GM18907 (cell line): ENCODE data around the gene EHD2.

Experiments used
- ATAC-seq: cut with Tn5 transposase; IDR thresholded peaks from one replicate; pipeline ENCODE4 v1.9.1; 2021; ENCODE audit warnings: mild to moderate bottlenecking, moderate library complexity; ENCODE audit not compliant: unreplicated experiment

EHD2 gene

DNA sequence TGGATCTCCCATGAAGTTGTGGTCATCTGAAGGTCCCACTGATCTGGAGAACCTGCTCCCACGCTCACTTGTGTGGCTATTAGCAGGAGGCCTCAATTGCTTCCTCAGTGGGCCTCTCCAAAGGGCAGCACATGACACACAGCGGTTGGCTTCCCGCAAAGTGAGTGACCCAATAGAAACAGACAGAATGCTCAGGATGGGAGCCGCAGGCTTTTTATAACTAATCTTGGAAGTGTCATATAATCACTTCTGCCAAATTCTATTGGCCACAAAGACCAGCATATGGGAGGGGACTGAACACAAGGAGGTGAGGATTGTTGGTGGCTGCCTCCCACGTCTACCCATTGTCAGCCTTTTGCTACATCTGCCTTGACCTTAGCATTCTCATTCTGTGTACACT is 22.1 kb upstream of the EHD2 start:
- ATAC-seq, result no peak

DNA sequence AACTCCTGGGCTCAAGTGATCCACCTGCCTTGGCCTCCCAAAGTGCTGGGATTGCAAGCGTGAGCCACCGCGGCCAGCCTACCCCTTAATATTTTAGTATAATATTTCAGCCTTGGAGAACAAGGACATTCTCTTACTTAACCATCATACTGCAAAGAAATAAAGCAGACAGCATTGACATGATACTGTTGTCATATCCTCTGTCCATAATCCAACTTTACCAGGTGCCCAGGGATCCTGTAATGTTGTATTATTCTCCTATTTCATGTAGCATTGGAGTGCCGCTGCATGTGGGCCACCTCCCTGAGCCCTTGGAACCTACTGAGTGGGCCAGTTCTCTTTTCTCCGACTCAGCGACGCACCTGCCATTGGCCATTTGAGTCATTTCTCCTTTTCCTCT is 21.4 kb upstream of the EHD2 start:
- no peak for ATAC-seq

DNA sequence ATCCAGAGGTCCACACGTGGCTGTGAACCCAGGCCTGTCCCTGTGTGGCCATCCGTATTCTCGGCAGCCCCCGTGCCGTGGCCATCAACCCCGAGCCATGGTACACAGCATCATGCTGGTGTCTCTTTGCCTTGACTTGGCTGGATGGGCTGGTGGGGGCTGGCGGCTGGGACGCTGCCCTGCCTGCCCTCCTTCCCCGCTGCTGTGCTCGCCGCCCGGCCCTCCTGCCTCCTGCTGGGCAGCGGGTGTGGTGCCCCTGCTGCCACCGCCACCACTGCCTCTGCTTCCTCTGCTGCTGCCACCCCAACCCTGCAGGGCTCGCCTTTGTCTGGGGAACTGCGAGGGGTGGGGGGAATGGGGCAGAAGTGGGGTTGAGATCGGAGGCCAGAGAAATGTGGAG is 19.7 kb upstream of the EHD2 start:
- ATAC-seq, result no peak

DNA sequence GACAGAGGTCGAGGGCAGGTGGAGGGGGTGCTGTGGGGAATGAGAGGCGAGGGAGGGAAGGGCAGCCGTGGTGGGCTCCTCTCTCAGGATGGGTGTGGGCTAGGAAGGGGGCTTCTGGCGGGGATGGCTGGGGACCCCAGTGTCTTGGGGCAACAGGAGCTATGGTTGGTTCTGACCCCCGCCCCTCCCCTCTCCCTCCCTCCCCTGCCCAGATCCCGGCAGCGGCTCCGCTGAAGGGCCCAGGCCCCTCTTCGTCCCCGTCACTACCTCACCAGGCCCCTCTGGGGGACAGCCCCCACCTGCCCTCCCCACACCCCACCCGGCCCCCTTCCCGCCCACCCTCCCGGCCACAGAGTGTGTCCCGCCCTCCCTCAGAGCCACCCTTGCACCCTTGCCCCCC is 19.3 kb upstream of the EHD2 start:
- no peak for ATAC-seq

DNA sequence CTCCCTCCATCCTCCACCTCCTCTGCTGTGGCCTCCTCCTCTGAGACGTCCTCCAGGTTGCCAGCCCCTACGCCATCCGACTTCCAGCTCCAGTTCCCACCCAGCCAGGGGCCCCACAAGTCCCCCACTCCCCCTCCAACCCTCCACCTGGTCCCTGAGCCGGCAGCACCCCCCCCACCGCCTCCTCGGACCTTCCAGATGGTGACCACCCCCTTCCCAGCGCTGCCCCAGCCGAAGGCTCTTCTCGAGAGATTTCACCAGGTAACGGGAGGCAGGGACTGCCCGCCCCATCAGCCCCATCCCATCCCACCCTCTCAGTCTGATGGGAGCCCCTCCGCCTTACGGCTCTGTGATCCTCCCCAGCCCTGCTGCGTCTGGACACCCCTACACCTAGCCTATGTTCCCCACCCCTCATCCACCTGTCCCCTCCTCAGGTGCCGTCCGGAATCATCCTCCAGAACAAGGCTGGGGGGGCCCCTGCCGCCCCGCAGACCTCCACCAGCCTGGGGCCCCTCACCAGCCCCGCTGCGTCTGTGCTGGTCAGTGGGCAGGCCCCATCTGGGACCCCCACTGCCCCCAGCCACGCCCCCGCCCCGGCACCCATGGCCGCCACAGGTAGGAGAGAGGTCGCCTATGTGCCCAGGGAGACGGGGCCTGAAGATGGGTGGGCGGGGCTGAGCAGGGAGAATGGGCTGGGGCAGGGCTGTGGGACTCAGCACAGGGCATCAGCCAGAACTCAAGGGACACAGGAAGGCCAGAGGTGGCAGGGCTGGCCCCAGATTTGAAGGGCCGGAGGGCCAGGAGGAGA is 18.6 kb upstream of the EHD2 start:
- ATAC-seq, result no peak

DNA sequence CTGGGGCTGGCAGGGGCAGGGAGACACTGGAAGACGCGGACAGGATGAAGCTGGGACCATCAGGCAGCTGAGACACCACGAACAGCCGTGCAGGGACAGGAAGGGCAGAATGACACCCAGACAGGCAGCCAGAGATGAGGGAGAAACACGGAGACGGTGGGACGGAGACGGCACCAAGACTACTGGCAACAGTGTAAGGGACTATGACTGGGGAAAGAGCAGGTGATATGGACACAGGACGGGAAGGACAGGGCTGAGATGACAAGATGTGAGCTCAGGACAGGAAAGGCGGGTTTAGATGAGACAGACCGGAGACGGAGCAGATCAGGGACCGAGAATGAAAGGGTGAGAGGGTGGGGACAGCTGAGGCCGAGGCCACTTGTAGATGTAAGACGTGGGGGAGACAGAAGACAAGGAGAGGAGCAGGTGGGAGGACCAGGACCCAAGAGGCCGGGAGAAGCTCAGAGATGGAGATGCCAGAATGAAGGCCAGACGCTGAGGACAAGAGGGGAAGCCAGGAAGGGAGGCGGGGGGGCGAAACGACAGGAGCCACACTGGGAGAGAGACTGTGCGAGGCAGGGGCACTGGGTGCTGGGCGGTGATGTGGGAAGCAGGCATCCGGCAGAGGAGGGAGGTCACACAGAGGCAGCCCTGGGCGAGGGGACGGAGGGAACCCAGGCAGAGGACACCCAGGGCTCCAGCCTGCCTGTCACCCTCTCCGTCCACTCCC is 17.5 kb upstream of the EHD2 start:
- ATAC-seq, result no peak

DNA sequence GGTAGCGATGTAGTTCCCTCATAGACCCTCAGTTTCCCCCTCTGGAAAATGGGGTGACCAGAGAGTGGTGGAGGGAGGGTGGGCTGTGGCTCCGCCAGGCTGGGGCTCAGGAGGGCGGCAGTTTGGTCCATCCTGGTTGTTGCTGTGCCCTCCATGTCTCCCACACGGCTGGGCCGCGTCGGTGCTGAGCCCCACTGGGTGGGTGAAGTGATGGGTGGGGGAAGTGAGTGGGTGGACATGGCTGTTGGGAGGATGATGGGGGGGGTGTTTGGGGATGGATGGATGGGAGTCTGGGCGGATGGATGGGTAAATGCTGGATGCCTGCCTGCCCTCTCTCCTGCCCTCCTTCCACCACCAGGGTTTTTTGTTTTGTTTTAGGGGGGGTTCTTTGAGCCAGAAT is 16.6 kb upstream of the EHD2 start:
- ATAC-seq, result no peak

DNA sequence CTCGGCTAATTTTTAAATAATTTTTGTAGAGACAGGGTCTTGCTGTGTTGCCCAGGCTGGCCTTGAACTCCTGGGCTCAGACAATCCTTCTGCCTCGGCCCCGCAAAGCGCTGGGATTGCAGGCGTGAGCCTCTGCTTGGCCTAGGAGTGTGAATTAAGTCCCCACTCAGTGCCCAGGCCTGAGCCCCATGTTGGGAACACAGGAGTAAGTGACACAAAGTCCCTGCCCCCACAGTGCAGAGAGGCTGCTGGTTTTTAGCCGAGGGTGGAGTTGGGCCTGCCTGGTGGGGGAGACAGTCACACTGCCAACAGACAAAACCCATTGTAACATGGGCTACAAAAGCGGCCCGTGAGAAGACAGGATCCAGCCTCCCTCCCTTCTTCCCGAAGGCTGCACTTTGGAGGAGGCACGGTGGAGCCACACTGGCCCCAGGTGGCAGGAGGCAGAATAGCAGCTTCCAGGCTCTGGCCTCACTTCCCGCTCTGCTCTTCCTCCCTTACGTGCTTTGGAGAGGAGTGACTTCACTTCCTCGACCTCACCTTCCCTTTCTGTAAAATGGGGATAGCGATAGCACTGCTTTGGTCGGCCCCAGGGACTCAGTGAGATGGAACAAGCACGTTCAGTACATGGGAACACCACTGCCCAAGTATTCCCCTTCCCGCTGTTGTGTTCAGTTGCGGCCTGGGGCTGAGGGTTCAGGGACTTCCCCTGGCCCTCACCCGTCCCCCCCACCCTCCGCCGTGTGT is 15.2 kb upstream of the EHD2 start:
- no peak for ATAC-seq

DNA sequence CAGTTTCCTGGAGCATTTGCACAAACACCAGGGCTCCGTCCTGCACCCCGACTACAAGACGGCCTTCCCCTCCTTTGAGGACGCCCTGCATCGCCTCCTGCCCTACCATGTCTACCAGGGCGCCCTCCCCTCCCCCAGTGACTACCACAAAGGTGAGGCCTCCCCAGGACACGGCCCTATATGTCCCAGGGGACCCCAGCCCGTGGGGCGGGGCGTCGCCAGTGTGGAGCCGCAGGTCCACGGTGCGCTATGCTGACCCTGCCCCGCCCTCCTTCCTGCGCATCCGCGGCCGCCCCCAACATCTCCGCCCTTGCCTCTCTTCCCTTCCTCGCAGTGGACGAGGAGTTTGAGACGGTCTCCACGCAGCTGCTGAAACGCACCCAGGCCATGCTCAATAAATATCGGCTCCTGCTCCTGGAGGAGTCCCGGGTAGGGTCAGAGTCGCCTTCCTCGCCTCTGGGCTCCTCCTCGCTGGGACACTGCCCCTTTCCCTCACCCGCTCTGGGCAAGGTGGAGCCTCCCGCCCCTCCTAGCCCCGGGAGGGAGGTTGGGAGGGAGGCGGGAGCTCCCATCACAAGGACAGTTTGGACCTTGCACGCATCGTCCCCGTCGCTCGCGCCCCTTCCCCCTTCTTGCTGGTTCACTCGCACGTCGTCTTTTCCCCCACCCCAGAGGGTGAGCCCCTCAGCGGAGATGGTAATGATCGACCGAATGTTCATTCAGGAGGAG is 14.4 kb upstream of the EHD2 start:
- no peak for ATAC-seq

DNA sequence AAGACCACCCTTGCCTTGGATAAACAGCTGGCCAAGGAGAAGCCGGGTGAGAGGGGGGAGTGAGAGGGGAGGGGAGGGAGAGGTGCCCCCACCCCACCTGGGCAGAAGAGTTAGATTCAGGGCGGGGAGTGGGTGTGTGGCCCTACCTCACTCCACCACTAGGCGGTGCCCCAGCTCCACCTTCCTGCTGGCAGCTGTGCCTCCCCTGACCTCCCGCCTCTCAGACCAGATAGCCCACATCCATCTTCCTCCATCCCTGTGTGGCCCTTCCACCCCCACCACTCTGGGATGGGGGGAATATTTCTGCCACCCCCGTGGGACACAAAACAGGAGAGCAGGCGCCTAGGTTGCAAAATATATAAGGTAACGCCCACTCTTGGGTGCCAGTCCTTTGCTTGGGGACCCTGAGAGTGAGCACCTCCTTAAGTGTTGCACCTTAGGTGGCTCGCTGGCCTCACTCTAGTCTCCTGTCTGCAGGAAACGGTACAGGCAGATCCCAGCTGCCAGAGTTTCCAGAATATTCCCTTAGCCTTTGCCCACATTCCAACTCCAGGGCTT is 13.8 kb upstream of the EHD2 start:
- no peak for ATAC-seq

DNA sequence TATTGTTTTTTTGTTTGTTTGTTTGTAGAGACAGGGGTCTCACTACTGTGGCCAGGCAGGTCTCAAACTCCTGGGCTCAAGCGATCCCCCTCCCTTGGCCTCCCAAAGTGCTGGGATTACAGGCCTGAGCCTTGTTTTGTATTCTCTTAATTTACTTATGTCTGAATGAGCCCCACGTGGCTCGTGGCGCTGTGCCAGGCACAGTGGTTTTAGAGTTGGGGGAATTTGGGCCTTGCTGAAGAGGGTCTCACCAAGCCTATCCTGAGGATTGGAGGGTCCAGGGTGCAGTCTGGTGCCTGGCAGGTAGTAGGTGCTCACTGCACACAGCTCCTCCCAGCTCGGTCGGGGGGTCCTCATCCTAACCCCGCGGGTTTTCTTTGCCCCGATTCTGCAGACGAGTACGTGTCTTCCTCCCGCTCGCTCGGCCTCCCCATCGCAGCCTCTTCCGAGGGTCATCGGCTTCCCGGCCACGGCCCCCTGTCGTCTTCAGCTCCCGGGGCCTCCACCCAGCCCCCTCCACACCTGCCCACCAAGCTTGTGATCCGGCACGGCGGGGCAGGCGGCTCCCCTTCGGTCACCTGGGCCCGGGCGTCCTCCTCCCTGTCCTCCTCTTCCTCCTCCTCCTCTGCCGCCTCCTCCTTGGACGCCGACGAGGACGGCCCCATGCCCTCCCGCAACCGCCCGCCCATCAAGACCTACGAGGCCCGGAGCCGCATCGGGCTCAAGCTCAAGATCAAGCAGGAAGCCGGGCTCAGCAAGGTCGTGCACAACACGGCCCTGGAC is 12.1 kb upstream of the EHD2 start:
- ATAC-seq, result no peak

DNA sequence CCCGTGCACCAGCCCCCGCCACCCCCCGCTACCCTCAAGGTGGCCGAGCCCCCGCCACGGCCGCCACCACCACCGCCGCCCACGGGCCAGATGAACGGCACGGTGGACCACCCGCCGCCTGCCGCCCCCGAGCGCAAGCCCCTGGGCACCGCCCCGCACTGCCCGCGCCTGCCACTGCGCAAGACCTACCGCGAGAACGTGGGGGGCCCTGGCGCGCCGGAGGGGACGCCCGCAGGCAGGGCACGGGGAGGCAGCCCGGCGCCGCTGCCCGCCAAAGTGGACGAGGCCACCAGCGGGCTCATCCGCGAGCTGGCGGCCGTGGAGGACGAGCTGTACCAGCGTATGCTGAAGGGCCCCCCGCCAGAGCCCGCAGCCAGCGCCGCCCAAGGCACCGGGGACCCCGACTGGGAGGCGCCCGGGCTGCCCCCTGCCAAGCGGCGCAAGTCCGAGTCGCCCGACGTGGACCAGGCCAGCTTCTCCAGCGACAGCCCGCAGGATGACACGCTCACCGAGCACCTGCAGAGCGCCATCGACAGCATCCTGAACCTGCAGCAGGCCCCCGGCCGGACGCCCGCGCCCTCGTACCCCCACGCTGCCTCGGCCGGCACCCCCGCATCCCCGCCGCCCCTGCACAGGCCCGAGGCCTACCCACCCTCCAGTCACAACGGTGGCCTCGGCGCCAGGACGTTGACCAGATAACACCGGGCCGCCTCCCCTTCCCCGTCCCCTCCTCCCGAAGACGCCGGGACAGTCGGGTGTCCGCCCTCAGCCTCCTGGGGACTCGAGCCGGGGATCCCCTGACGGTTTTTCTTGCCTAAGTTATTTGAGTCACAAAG is 11.3 kb upstream of the EHD2 start:
- ATAC-seq, result no peak

DNA sequence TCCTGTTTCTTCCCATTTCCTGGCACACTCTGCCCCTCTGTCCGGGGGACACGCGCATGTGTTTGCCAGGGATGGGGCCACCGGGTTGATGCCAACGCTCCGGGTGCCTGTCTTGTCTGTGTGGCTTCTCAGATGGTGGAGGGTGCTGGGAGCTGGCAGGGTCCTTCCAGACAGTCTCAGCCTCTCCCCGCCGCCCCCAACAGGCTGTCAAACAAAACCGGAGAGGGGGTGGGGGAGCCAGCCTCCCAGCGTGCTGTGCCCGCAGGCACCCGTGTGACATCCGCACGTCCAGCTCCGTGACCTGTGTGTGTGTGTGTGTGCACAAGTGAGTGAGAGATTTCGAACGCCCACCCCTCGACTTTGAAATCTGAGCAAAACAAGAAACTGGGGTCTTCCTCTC is 10.6 kb upstream of the EHD2 start:
- ATAC-seq, result no peak

DNA sequence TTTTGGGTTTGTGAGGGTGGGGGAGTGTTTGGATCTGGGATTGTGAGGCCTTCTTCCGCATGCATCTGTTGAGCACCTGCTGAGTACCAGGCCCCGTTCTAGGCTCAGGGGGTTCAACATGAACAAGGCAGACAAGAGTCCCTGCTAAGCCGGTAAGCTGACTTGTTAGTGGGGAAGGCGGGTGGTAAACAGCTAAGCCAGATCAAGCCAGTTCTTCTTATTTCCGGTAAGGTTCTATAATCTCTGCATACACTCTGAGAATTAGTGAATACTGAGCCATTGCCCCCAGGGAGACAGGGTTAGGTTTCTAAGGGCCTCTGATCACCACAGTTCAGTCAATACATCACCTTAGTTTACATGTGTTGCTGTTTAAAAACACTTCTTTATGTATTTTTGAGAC is 9.9 kb upstream of the EHD2 start:
- no peak for ATAC-seq

DNA sequence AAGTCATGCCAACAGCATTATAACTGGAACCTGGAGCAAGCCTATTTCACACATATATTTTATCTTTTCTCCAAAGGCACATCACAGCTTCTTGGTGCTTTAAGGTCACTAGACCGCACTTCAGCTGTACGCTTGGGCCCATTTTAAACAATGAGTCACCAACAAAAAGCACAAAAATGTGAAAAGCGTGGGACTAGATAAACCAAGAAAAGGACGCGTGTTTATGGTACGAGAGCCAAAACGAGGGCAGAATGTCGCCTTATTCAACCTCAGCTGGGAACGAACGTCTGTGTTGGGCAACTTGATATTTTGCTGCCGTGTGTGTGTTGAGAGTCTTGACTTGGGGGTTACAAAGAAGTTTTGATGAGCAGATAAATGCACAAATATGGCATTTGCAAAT is 9.2 kb upstream of the EHD2 start:
- ATAC-seq, result no peak

DNA sequence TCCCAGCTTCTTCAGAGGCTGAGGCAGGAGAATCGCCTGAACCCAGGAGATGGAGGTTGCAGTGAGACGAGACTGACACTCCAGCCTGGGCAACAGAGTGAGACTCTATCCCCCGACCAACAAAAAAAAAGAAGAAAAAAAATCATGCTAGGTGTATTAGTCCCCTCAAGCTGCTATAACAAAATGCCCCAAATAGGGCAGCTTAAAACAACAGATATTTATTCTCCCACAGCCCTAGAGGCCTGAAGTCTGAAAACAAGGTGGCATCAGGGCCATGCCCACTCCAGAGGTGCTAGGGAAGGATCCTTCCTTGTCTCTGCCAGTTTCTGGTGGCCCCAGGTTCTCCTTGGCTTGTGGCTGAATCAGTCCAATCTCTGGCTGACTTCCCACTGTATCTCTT is 8.6 kb upstream of the EHD2 start:
- ATAC-seq, result no peak

DNA sequence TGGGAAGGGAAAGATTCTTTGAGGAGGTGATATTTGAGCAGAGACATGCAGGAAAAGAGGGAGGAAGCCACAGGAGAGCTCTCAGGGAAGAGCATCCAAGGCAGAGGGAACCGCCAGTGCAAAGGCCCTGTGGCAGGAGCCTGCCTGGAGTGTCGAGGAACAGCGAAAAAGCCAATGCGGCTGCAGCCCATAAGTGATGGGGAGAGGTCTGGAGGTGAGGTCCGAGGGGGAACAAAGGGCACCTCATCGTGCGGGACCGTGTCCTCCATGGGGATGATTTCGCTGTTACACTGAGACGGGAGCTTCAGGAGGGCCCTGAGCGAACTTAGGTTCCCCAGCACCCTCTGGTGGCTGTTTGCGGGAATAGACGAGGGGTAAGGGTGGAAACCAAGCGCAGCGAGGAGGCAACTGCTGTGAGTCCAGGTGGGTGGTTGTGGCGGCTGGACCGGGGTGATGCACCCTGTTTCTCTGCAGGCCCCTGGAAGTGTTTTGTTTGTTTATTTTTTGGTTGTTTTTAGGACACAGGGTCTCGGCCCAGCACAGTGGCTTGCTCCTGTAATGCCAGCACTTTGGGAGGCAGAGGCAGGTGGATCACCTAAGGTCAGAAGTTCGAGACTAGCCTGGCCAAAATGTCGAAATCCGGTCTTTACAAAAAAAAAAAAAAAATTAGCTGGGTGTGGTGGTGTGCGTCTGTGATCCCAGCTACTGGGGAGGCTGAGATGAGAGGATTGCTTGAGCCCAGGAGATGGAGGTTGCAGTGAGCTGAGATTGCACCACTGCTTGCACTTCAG is 5.9 kb upstream of the EHD2 start:
- ATAC-seq, result no peak

DNA sequence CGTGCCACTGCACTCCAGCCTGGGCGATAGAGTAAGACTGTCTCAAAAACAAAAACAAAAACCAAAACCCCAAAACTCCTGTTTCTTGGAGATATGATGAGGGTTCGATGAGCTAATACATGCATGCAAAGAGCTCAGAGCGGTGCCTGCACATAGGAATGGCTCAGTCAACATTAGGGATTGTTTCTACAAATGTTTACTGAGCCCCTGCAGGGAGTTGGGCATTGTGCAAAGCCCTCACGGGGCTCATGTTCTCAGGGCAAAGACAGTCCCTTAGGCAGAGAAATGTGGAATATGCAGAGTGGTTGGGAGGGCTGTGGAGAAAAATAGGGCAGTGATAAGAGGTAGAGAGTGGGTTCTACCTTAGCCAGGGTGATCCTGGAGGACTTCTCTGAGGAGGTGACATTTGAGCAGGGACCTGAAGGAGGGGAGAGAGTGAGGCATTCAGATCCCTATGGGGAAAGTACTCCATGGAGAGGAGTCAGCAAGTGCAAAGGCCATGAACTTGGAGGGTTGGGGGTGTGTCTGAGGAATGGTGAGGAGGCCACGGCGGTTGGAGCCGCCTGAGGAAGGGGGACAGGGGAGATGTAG is 1.5 kb upstream of the EHD2 start:
- ATAC-seq, result no peak
